Kidney (tissue), 14 donors: ENCODE results near the gene APBB2. TPM values are rescaled to one million over a fixed set of nuclear protein-coding genes. Genes with fewer than 3 reads are reported as not detected.

Source experiments
- DNase-seq, 5 donors: peaks; one replicate each; pipeline ENCODE4 v3.0.0-alpha.2; 2013 to 2020
- FAIRE-seq: peaks from 2 replicates; lab custom pipeline; 2012; peaks lifted over from hg19 to GRCh38; lab: Jason Lieb, UNC
- H3K27ac ChIP-seq, 2 donors: one replicate each; pipeline ENCODE4 v1.7.0; 2013; ENCODE audit warnings: low read depth in 2 of 2, low read length in 2 of 2, inconsistent platforms in 1 of 2
- H3K27me3 ChIP-seq: one replicate; pipeline ENCODE4 v1.7.1; 2013; ENCODE audit warnings: low read length, inconsistent platforms; ENCODE audit not compliant: control insufficient read depth, insufficient read depth
- H3K36me3 ChIP-seq, 3 donors: one replicate each; pipeline versions ENCODE4 v1.7.0 to v1.7.1; 2013; ENCODE audit warnings: low read length in 3 of 3, control low read depth in 1 of 3, inconsistent platforms in 1 of 3; ENCODE audit not compliant: insufficient read depth in 3 of 3, control insufficient read depth in 2 of 3
- H3K4me1 ChIP-seq, 3 donors: one replicate each; pipeline versions ENCODE4 v1.7.0 to v1.7.1; 2013; ENCODE audit warnings: low read length in 3 of 3, inconsistent platforms in 1 of 3, low read depth in 1 of 3; ENCODE audit not compliant: control insufficient read depth in 2 of 3, insufficient read depth in 2 of 3
- H3K4me3 ChIP-seq, 3 donors: one replicate each; pipeline versions ENCODE4 v1.7.0 to v1.8.1; 2013; ENCODE audit warnings: low read length in 3 of 3, control low read depth in 1 of 3, inconsistent platforms in 1 of 3
- H3K9ac ChIP-seq, 3 donors: one replicate each; pipeline versions ENCODE4 v1.7.0 to v1.7.1; 2013; ENCODE audit warnings: low read length in 3 of 3, control low read depth in 1 of 3, inconsistent platforms in 1 of 3
- H3K9me3 ChIP-seq, 3 donors: one replicate each; pipeline versions ENCODE4 v1.7.0 to v1.7.1; 2013; ENCODE audit warnings: low read length in 3 of 3, control low read depth in 1 of 3, inconsistent platforms in 1 of 3; ENCODE audit not compliant: control insufficient read depth in 2 of 3, insufficient read depth in 1 of 3
- CTCF ChIP-seq: IDR thresholded peaks from 3 replicates; pipeline ENCODE4 v1.5.1; 2012; ENCODE audit warnings: mild to moderate bottlenecking, moderate library complexity, borderline replicate concordance; ENCODE audit not compliant: insufficient read depth; ENCODE audit errors: extremely low read depth
- intact Hi-C: fragments of 100-400 bp; cut with DNase I; formaldehyde crosslinking; loops from one replicate; pipeline ENCODE4 v1.11.1; 2022
- polyA plus RNA-seq: library from polyadenylated mRNA; stranded (reverse); fragments of 350-450 nt; fragmentation: Illumina TruSeq; extraction: RNeasy Lipid Tissue Mini Kit (QIAGEN cat#74804); gene quantifications from one replicate; pipeline ENCODE4 v1.2.3, GENCODE V29; 2014; ENCODE audit warnings: low read depth, low replicate concordance; ENCODE audit not compliant: insufficient read depth
- total RNA-seq: library from RNA; stranded (reverse); fragmentation: NEBNext Ultra II Directional; extraction: Animal tissue kit (Norgen Biotek cat#: 25700); gene quantifications from one replicate; pipeline ENCODE4 v1.2.1, GENCODE V29; 2021
- donor health status: control.
- donor health status: control.
- donor health status: control.
- donor health status: control.
- donor health status: control.
- donor health status: DM: yes; HTN: yes; CAD: no.
- donor health status: Normal renal cell carcinoma (clear cell type).

Gene APBB2
- total and polyA plus RNA-seq, 2 donors from 2014 or later = 13.4 to 65.6 TPM

- H3K36me3 ChIP-seq = no peaks in the 10 kb centered on the region
- no peaks in the 10 kb centered on the region for H3K27me3 ChIP-seq
- FAIRE-seq (no peak), DNase-seq (no peak)
- H3K9me3 ChIP-seq = no peaks in the 10 kb centered on the region
- intact Hi-C loops = no loop called here
- H3K4me1 ChIP-seq = peaks cover 0 to 16% (median 9%) of the 10 kb centered on the region in 3 donors
- H3K27ac ChIP-seq = no peak overlapping the region
- H3K4me3 ChIP-seq = no peak overlapping the region
- TF ChIP-seq CTCF = no peak
- no peak overlapping the region for H3K9ac ChIP-seq
Measured at GRCh38 chr4:40956721-40957255, 257.6 kb downstream of the APBB2 start.

- DNase-seq (no peak), FAIRE-seq (no peak)
- H3K27me3 ChIP-seq = no peaks in the 10 kb centered on the region
- H3K9me3 ChIP-seq = no peaks in the 10 kb centered on the region
- peak overlapping the region in 1 of 3 donors; percentile 22 for H3K4me3 ChIP-seq
- peaks cover 0 to 16% (median 9%) of the 10 kb centered on the region in 3 donors for H3K4me1 ChIP-seq
- peak overlapping the region in 2 of 3 donors; percentile 22 to 41 for H3K9ac ChIP-seq
- TF ChIP-seq CTCF = no peak
- H3K27ac ChIP-seq = peak overlapping the region; percentile 79 to 92
- no peaks in the 10 kb centered on the region for H3K36me3 ChIP-seq
- intact Hi-C loops = no loop called here
Measured at GRCh38 chr4:40954088-40954668, 260.2 kb downstream of the APBB2 start.

GRCh38 chr4:40953283-40954087 lies 260.9 kb downstream of the APBB2 start:
- Histone ChIP-seq H3K9ac (peak overlapping the region in 1 of 3 donors; percentile 41), H3K9me3 (no peaks in the 10 kb centered on the region), H3K27ac (peak overlapping the region; percentile 79 to 92), H3K4me3 (peak overlapping the region in 1 of 3 donors; percentile 22), H3K4me1 (peaks cover 0 to 16% (median 9%) of the 10 kb centered on the region in 3 donors), H3K36me3 (no peaks in the 10 kb centered on the region), H3K27me3 (no peaks in the 10 kb centered on the region)
- peak in 2 of 5 donors; percentile 42 to 80 for DNase-seq
- no peak for TF ChIP-seq CTCF
- no peak for FAIRE-seq
- intact Hi-C loops = no loop called here
